ENCODE data around the gene TRAF3.

TRAF3 gene

GRCh38 chr14:102930138-102930752 lies 153.0 kb downstream of the TRAF3 start:
- Histone ChIP-seq H3K9me3 (ENCODE audit: control insufficient read depth, low read depth, low read length) (no peaks in the 10 kb centered on the region), H3K27me3 (ENCODE audit: control insufficient read depth, insufficient read depth, low read length) (peaks cover 65% of the 10 kb centered on the region), H3K9ac (ENCODE audit: low read length) (no peak overlapping the region), H3K4me3 (ENCODE audit: low read length) (no peak overlapping the region), H3K4me1 (ENCODE audit: control insufficient read depth, low read depth, low read length) (peaks cover 10% of the 10 kb centered on the region), H3K36me3 (ENCODE audit: control insufficient read depth, low read depth, low read length) (peaks cover 7% of the 10 kb centered on the region), H3K27ac (ENCODE audit: low read length) (no peak overlapping the region)

GRCh38 chr14:102930753-102931579 lies 153.7 kb downstream of the TRAF3 start:
- Histone ChIP-seq H3K27ac (ENCODE audit: low read length) (no peak overlapping the region), H3K4me3 (ENCODE audit: low read length) (no peak overlapping the region), H3K9ac (ENCODE audit: low read length) (no peak overlapping the region), H3K36me3 (ENCODE audit: control insufficient read depth, low read depth, low read length) (peaks cover 7% of the 10 kb centered on the region), H3K27me3 (ENCODE audit: control insufficient read depth, insufficient read depth, low read length) (peaks cover 57% of the 10 kb centered on the region), H3K9me3 (ENCODE audit: control insufficient read depth, low read depth, low read length) (no peaks in the 10 kb centered on the region), H3K4me1 (ENCODE audit: control insufficient read depth, low read depth, low read length) (peaks cover 10% of the 10 kb centered on the region)

GRCh38 chr14:102931580-102932285 lies 154.5 kb downstream of the TRAF3 start:
- no peak overlapping the region for H3K9ac ChIP-seq (ENCODE audit: low read length)
- H3K36me3 ChIP-seq (ENCODE audit: control insufficient read depth, low read depth, low read length), result peaks cover 7% of the 10 kb centered on the region
- no peaks in the 10 kb centered on the region for H3K9me3 ChIP-seq (ENCODE audit: control insufficient read depth, low read depth, low read length)
- peaks cover 50% of the 10 kb centered on the region for H3K27me3 ChIP-seq (ENCODE audit: control insufficient read depth, insufficient read depth, low read length)
- H3K27ac ChIP-seq (ENCODE audit: low read length), result no peak overlapping the region
- peaks cover 4% of the 10 kb centered on the region for H3K4me1 ChIP-seq (ENCODE audit: control insufficient read depth, low read depth, low read length)
- no peak overlapping the region for H3K4me3 ChIP-seq (ENCODE audit: low read length)

- Histone ChIP-seq H3K9ac (ENCODE audit: low read length) (no peak overlapping the region), H3K4me3 (ENCODE audit: low read length) (no peak overlapping the region), H3K4me1 (ENCODE audit: control insufficient read depth, low read depth, low read length) (no peaks in the 10 kb centered on the region), H3K27me3 (ENCODE audit: control insufficient read depth, insufficient read depth, low read length) (peaks cover 40% of the 10 kb centered on the region), H3K9me3 (ENCODE audit: control insufficient read depth, low read depth, low read length) (no peaks in the 10 kb centered on the region), H3K27ac (ENCODE audit: low read length) (no peak overlapping the region), H3K36me3 (ENCODE audit: control insufficient read depth, low read depth, low read length) (peaks cover 10% of the 10 kb centered on the region)
Observed at GRCh38 chr14:102932484-102933248, 155.4 kb downstream of the TRAF3 start.

- Histone ChIP-seq H3K4me1 (ENCODE audit: control insufficient read depth, low read depth, low read length) (no peaks in the 10 kb centered on the region), H3K36me3 (ENCODE audit: control insufficient read depth, low read depth, low read length) (peaks cover 10% of the 10 kb centered on the region), H3K9me3 (ENCODE audit: control insufficient read depth, low read depth, low read length) (no peaks in the 10 kb centered on the region), H3K27me3 (ENCODE audit: control insufficient read depth, insufficient read depth, low read length) (peaks cover 30% of the 10 kb centered on the region), H3K4me3 (ENCODE audit: low read length) (no peak overlapping the region), H3K9ac (ENCODE audit: low read length) (no peak overlapping the region), H3K27ac (ENCODE audit: low read length) (no peak overlapping the region)
Observed at GRCh38 chr14:102933618-102934231, 156.5 kb downstream of the TRAF3 start.

- no peaks in the 10 kb centered on the region for H3K9me3 ChIP-seq (ENCODE audit: control insufficient read depth, low read depth, low read length)
- no peak overlapping the region for H3K4me3 ChIP-seq (ENCODE audit: low read length)
- H3K27me3 ChIP-seq (ENCODE audit: control insufficient read depth, insufficient read depth, low read length), result peaks cover 9% of the 10 kb centered on the region
- H3K36me3 ChIP-seq (ENCODE audit: control insufficient read depth, low read depth, low read length), result peaks cover 26% of the 10 kb centered on the region
- no peaks in the 10 kb centered on the region for H3K4me1 ChIP-seq (ENCODE audit: control insufficient read depth, low read depth, low read length)
- H3K27ac ChIP-seq (ENCODE audit: low read length), result no peak overlapping the region
- H3K9ac ChIP-seq (ENCODE audit: low read length), result no peak overlapping the region
Observed at GRCh38 chr14:102935756-102936155, 158.5 kb downstream of the TRAF3 start.

- Histone ChIP-seq H3K4me3 (ENCODE audit: low read length) (no peak overlapping the region), H3K9me3 (ENCODE audit: control insufficient read depth, low read depth, low read length) (no peaks in the 10 kb centered on the region), H3K27me3 (ENCODE audit: control insufficient read depth, insufficient read depth, low read length) (no peaks in the 10 kb centered on the region), H3K36me3 (ENCODE audit: control insufficient read depth, low read depth, low read length) (peaks cover 31% of the 10 kb centered on the region), H3K27ac (ENCODE audit: low read length) (no peak overlapping the region), H3K4me1 (ENCODE audit: control insufficient read depth, low read depth, low read length) (no peaks in the 10 kb centered on the region), H3K9ac (ENCODE audit: low read length) (no peak overlapping the region)
Observed at GRCh38 chr14:102937331-102938175, 160.3 kb downstream of the TRAF3 start.

GRCh38 chr14:102938191-102938590 lies 160.9 kb downstream of the TRAF3 start:
- Histone ChIP-seq H3K4me1 (ENCODE audit: control insufficient read depth, low read depth, low read length) (no peaks in the 10 kb centered on the region), H3K4me3 (ENCODE audit: low read length) (no peak overlapping the region), H3K27ac (ENCODE audit: low read length) (no peak overlapping the region), H3K9me3 (ENCODE audit: control insufficient read depth, low read depth, low read length) (no peaks in the 10 kb centered on the region), H3K9ac (ENCODE audit: low read length) (no peak overlapping the region), H3K36me3 (ENCODE audit: control insufficient read depth, low read depth, low read length) (peaks cover 30% of the 10 kb centered on the region), H3K27me3 (ENCODE audit: control insufficient read depth, insufficient read depth, low read length) (no peaks in the 10 kb centered on the region)

DNA sequence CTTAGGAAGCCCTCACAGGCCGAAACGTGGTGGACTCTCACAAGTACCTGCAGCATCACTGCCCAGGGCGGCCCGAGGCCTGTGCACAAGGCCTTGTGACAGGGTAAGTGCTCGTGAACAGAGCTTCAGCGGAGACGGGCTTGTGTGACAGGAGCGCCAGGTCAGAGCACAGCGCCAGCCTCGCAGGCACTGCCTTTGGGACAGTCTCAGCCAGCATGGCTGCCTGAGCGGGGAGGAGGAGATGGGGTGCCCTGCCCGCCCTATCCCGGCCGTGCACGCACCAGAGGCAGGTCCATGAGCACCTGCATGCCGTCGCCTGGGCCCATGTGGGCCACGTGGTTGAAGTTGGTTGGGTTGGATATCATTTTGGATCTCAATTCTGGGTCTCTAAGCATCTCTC lies 162.1 kb downstream of the TRAF3 start:
- no peaks in the 10 kb centered on the region for H3K4me1 ChIP-seq (ENCODE audit: control insufficient read depth, low read depth, low read length)
- no peak overlapping the region for H3K9ac ChIP-seq (ENCODE audit: low read length)
- H3K36me3 ChIP-seq (ENCODE audit: control insufficient read depth, low read depth, low read length), result peaks cover 38% of the 10 kb centered on the region
- no peaks in the 10 kb centered on the region for H3K9me3 ChIP-seq (ENCODE audit: control insufficient read depth, low read depth, low read length)
- H3K4me3 ChIP-seq (ENCODE audit: low read length), result no peak overlapping the region
- no peak overlapping the region for H3K27ac ChIP-seq (ENCODE audit: low read length)
- H3K27me3 ChIP-seq (ENCODE audit: control insufficient read depth, insufficient read depth, low read length), result no peaks in the 10 kb centered on the region

GRCh38 chr14:102939820-102940561 lies 162.7 kb downstream of the TRAF3 start:
- peaks cover 39% of the 10 kb centered on the region for H3K36me3 ChIP-seq (ENCODE audit: control insufficient read depth, low read depth, low read length)
- H3K9ac ChIP-seq (ENCODE audit: low read length), result no peak overlapping the region
- no peaks in the 10 kb centered on the region for H3K27me3 ChIP-seq (ENCODE audit: control insufficient read depth, insufficient read depth, low read length)
- H3K4me3 ChIP-seq (ENCODE audit: low read length), result no peak overlapping the region
- H3K4me1 ChIP-seq (ENCODE audit: control insufficient read depth, low read depth, low read length), result no peaks in the 10 kb centered on the region
- no peak overlapping the region for H3K27ac ChIP-seq (ENCODE audit: low read length)
- no peaks in the 10 kb centered on the region for H3K9me3 ChIP-seq (ENCODE audit: control insufficient read depth, low read depth, low read length)

All from iPS-18a (cell line).